GM19463 (cell line): Measurements from ENCODE around the gene TSKU.

ENCODE experiments used
- ATAC-seq: cut with Tn5 transposase; IDR thresholded peaks from one replicate; pipeline ENCODE4 v1.9.1; 2021; ENCODE audit warnings: mild to moderate bottlenecking, moderate library complexity; ENCODE audit not compliant: unreplicated experiment

Gene TSKU

GRCh38 chr11:76769645-76770586, 13.2 kb upstream of the TSKU start:
- ATAC-seq, result no peak

GRCh38 chr11:76770642-76771445, 12.3 kb upstream of the TSKU start:
- ATAC-seq, result no peak

DNA sequence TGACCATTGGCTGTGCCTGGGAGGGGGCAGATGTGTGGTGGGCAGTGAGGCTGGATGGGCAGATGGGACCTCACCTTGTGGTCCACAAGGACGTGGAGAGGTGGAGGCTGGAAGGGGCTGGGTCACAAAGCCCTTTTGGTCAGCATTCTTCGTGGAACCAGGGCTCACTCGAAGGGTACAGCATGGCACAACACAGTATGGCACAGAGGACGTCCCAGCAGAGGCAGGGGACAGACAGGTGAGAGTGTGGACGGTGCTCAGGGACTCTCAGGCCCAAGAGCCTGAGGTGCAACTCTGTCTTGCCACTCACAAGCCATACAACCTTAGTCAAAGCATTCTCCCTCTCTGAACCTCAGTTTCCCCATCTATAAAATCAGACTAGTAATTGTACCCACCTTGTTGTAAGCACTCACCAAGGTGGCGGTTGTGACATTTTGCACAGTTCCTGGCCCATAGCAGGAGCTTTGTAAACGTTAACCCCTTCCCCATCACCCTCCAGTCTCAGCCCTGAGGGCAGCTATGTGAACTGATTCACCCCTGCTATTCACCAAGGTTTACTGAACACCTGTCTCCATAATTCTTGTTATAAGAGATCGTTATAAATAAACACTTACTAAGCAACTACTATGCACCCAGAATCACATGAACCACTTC, 11.6 kb upstream of the TSKU start:
- no peak for ATAC-seq

- ATAC-seq, result no peak
These were observed 10.9 kb upstream of the TSKU start for GRCh38 chr11:76772100-76772782.

- no peak for ATAC-seq
These were observed 10.4 kb upstream of the TSKU start for GRCh38 chr11:76772783-76773106.

- ATAC-seq, result no peak
These were observed 9.2 kb upstream of the TSKU start for GRCh38 chr11:76773921-76774361.

DNA sequence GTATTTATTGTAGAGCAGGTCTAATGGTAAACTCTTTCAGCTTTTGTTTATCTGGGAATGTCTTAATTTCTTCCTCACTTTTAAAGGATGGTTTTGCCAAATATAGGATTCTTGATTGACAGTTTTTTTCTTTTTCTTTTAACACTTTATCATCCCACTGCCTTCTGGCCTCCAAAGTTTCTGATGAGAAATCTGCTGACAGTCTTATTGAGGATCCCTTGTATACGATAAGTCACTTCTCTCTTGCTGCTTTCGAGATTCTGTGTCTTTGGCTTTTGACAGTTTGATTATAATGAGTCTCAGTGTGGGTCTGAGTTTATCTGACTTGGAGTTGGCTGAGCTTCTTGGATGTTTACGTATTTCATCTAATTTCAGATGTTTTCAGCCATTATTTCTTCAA, 6.7 kb upstream of the TSKU start:
- no peak for ATAC-seq

DNA sequence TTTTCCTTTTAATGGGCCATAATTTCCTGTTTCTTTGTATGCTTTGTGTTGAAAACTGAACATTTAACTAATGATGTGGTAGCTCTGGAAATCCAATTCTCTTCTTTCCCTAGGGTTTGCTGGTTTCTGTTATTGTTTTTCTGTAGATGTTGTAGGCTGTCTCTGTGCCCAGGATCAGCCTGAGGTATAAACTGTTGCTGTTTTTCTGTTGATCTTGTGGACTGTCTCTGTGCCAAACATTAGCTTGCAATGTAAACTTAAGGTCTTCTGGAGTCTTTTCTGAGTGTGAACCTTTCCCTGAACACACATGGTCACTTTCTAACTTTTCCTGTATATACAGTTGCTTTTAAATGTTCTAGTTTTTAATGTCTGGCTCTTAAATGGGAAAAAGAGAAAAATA, 5.9 kb upstream of the TSKU start:
- ATAC-seq, result no peak

DNA sequence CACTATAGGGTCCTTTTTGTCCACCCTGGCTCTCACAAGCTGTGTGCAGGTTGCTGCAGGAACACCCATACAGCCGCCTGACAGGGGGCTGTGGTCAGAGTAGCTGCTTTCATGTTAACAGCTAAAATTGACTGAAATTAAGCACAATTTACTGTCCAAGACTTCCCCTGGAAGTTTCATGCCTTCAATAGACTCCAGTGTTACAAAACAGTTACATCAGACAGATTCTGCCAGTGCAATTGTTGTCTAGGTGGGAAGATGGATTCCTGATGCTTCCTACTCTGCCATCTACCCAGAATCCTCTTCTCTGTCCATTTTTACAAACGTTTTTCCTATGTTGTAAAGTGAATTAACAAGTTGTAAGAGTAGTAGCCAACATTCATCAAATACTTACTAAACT, 5.3 kb upstream of the TSKU start:
- no peak for ATAC-seq

- no peak for ATAC-seq
These were observed 4.3 kb upstream of the TSKU start for GRCh38 chr11:76778874-76779273.

DNA sequence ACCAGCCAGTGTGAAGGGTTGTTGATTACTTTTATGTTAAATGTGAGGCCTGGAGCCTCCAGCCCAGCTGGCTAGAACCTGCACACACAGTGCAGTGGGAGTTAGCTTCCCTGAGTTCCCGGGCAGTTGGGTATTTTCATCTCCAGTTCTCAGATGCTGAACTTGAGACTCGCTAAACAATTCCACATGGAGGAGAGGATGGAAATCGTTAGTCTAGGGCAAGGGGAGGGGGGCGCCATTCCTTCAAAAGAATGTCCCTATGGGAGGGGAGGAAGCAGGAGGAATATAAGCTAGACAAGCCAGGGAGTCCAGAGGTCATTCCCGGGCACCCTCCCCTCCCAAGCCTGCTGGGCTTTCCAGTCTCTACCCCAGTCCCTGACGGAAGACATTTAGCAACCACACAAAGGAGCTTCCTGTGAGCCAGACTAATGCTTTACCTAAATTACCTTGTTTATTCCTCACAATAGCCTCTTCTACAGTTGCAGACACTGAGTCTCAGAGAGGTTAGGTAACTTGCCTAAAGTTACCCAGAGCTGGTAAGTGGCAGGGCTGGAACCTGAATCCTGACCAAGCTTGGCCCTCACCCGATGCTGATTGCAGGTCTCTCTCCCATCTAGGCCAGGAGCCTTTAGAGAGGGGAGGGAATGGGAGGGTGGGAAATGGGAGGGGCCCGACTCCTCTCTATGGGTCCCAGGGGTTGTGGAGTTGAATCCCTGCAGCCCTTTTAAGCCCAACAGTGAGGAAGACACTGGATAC, 1.9 kb upstream of the TSKU start:
- ATAC-seq, result no peak

GRCh38 chr11:76781807-76782530, 1.2 kb upstream of the TSKU start:
- ATAC-seq, result no peak

- no peak for ATAC-seq
These were observed 444 bp upstream of the TSKU start for GRCh38 chr11:76782531-76783293.

GRCh38 chr11:76783896-76784813, 999 bp downstream of the TSKU start:
- ATAC-seq, result no peak

GRCh38 chr11:76785513-76785912, 2.4 kb downstream of the TSKU start:
- no peak for ATAC-seq

- ATAC-seq, result no peak
These were observed 2.9 kb downstream of the TSKU start for GRCh38 chr11:76786016-76786415.

DNA sequence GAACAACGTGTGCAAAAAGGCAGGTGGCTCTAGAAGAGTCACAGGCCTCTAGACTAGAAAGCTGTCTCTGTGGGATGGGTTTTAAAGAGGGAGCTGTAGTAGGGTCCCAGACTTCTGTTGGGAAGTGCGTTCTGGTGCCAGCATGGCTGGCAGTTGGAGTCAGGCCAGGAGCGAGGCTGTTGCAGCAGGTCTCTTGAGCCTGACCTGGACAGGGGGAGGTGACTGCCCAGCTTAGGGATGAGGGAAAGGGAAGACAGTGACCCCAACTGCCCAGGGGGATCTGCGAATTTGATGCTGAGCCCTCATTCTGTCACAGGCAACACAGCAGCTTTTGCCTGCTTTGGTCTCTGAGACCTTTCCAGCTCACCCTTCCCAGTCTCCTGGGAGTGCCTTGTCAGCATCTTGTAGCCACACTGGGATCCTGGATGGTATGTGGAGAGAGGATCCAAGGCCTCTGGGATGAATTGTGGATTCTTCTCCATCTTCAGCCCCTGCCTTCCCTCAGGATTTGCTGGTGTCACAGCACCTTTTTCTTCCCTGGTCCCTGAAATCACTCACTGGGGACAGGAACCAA, 3.4 kb downstream of the TSKU start:
- ATAC-seq, result no peak
